Esophagus squamous epithelium (tissue), 5 donors: ENCODE measurements around the gene PBX4. TPM values are rescaled to one million over a fixed set of nuclear protein-coding genes. Genes with fewer than 3 reads are reported as not detected.
A peak's percentile ranks its signal among the peaks of the same experiment; 100 is the strongest.

Source experiments
- DNase-seq: peaks from one replicate; lab custom pipeline; 2025; lab: John Stamatoyannopoulos, UW
- H3K27ac ChIP-seq, 4 donors: fragments of 200-600 bp; sonication (generic); one replicate each; pipeline ENCODE4 v1.5.1; 2016 to 2019; ENCODE audit warnings: mild to moderate bottlenecking in 1 of 4
- H3K27me3 ChIP-seq, 4 donors: fragments of 200-600 bp; sonication (generic); 1 replicate in 3 of 4; 2 replicates in 1 of 4; pipeline versions ENCODE4 v1.5.1 to v1.6.0; 2017 to 2021; ENCODE audit warnings: antibody characterized with exemption in 1 of 4
- H3K36me3 ChIP-seq, 3 donors: fragments of 200-600 bp; sonication (generic); one replicate each; pipeline ENCODE4 v1.5.1; 2016 to 2019
- H3K4me1 ChIP-seq, 3 donors: fragments of 200-600 bp; sonication (generic); one replicate each; pipeline ENCODE4 v1.5.1; 2017 to 2019
- H3K4me3 ChIP-seq, 4 donors: fragments of 200-600 bp; sonication (generic); 1 replicate in 3 of 4; 2 replicates in 1 of 4; pipeline ENCODE4 v1.5.1; 2016 to 2019; ENCODE audit warnings: mild to moderate bottlenecking in 2 of 4, moderate library complexity in 1 of 4
- H3K9me3 ChIP-seq, 3 donors: fragments of 200-600 bp; sonication (generic); one replicate each; pipeline ENCODE4 v1.5.1; 2016 to 2019
- POLR2A ChIP-seq, 4 donors: fragments of 450-650 bp; IDR thresholded peaks; one replicate each; pipeline ENCODE4 v1.6.1; 2017; ENCODE audit warnings: antibody characterized with exemption in 4 of 4, mild to moderate bottlenecking in 4 of 4, moderate library complexity in 3 of 4
- WGBS, 2 donors: methylation state at CpG; one replicate each; pipeline ENCODE4 v1.1.5; 2018; 5-methylcytosine and 5-hydroxymethylcytosine counted together
- intact Hi-C: fragments of 100-400 bp; cut with DNase I; formaldehyde crosslinking; loops from one replicate; pipeline ENCODE4 v1.15.0; 2022
- total RNA-seq, 4 donors: library from RNA; depleted of rRNA; stranded (reverse); fragments of >200 nt; gene quantifications; one replicate each; pipeline ENCODE4 v1.1.0, GENCODE V29; 2016
- TF ChIP-seq, protein P1 (sequence below), 6 experiments: fragments of 450-650 bp in 4 of 6; fragments of 200-600 bp in 2 of 6; sonication (generic) in 2 of 6; IDR thresholded peaks; one replicate each; pipeline ENCODE4 v1.5.1; 2016 to 2019; ENCODE audit warnings: antibody characterized with exemption in 6 of 6, mild to moderate bottlenecking in 4 of 6, moderate library complexity in 4 of 6
- donor health status: DM: yes; HTN: yes; CAD: no.

Gene PBX4
- total RNA-seq, 4 donors from 2014 or later: 0.61 to 1.9 (median 1.7) TPM

DNA sequence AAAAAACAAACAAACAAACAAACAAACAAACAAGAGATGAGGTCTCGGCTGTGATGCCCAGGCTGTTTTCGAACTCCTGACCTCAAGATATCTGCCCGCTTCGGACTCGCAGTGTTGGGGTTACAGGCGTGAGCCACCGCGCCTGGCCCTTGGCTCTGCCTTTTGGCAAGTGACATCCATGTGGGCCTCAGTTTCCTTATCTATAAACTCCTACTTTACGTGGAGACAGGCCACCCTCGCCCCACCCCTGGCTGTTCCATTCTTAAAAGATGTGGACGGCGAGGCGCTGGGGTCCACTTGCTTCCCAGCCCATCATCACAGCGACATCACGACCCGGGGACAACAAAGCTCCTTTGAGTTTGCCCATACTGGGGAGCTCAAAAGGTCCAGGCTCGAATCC is 104.8 kb downstream of the PBX4 start:
- peaks cover 18 to 52% (median 28%) of the 10 kb centered on the region in 3 donors for H3K4me1 ChIP-seq
- no peak for DNase-seq
- 63 to 93% methylated on average over 1 to 13 of the region's 17 CpGs for WGBS, 2 donors
- H3K9me3 ChIP-seq: no peaks in the 10 kb centered on the region
- intact Hi-C loops: no loop called here
- H3K4me3 ChIP-seq: peak overlapping the region in 3 of 4 donors; percentile 18 to 49 (median 20)
- H3K27ac ChIP-seq: peak overlapping the region in 1 of 4 donors; percentile 44
- H3K27me3 ChIP-seq: no peaks in the 10 kb centered on the region
- no peaks in the 10 kb centered on the region for H3K36me3 ChIP-seq
- TF ChIP-seq POLR2A (IDR thresholded peaks at IDR 0.05): no peak
- TF ChIP-seq, protein P1, sequence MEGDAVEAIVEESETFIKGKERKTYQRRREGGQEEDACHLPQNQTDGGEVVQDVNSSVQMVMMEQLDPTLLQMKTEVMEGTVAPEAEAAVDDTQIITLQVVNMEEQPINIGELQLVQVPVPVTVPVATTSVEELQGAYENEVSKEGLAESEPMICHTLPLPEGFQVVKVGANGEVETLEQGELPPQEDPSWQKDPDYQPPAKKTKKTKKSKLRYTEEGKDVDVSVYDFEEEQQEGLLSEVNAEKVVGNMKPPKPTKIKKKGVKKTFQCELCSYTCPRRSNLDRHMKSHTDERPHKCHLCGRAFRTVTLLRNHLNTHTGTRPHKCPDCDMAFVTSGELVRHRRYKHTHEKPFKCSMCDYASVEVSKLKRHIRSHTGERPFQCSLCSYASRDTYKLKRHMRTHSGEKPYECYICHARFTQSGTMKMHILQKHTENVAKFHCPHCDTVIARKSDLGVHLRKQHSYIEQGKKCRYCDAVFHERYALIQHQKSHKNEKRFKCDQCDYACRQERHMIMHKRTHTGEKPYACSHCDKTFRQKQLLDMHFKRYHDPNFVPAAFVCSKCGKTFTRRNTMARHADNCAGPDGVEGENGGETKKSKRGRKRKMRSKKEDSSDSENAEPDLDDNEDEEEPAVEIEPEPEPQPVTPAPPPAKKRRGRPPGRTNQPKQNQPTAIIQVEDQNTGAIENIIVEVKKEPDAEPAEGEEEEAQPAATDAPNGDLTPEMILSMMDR (IDR thresholded peaks at IDR 0.05): no peak

Other genes starting within 250 kb of the PBX4 start
- gene GATAD2A, start 213.0 kb downstream of the PBX4 start, total RNA-seq: 10 to 100 TPM; 39.7 to 81.4 (median 41.6) TPM
- 1 to 10 TPM in 1 of 4 donors, under 1 TPM in 3; 0.57 to 1.7 (median 0.89) TPM for gene TSSK6, start 103.1 kb downstream of the PBX4 start, total RNA-seq
- gene NDUFA13, start 102.5 kb downstream of the PBX4 start, total RNA-seq: 10 to 100 TPM; 44.6 to 88.7 (median 56.0) TPM
- gene YJEFN3, start 89.8 kb downstream of the PBX4 start, total RNA-seq: under 1 TPM; 0.08 to 0.57 (median 0.15) TPM
- gene CILP2, start 80.4 kb downstream of the PBX4 start, total RNA-seq: under 1 TPM in 1 of 4 donors, not detected in 3; under 0.01 TPM
- 10 to 100 TPM in 2 of 4 donors, 1 to 10 TPM in 2; 7.6 to 13.1 (median 9.5) TPM for gene LPAR2, start 9.5 kb upstream of the PBX4 start, total RNA-seq
- gene GMIP, start 25.0 kb upstream of the PBX4 start, total RNA-seq: 10 to 100 TPM in 2 of 4 donors, 1 to 10 TPM in 2; 7.0 to 22.8 (median 10.0) TPM
- 100 to 1,000 TPM in 3 of 4 donors, 10 to 100 TPM in 1; 79.7 to 257 (median 153) TPM for gene ATP13A1, start 45.0 kb upstream of the PBX4 start, total RNA-seq
- 1 to 10 TPM; 5.5 to 8.2 (median 6.5) TPM for gene ZNF101, start 50.2 kb upstream of the PBX4 start, total RNA-seq
- 1 to 10 TPM; 1.9 to 6.3 (median 2.1) TPM for gene ZNF14, start 114.4 kb upstream of the PBX4 start, total RNA-seq
- 10 to 100 TPM; 12.1 to 24.0 (median 17.8) TPM for gene ZNF506, start 203.1 kb upstream of the PBX4 start, total RNA-seq
- 1 to 10 TPM in 3 of 4 donors, under 1 TPM in 1; 0.95 to 4.5 (median 2.7) TPM for gene ZNF253, start 247.2 kb upstream of the PBX4 start, total RNA-seq